Activated naive CD4-positive, alpha-beta T cell treated with anti-CD3 and anti-CD28 coated beads, Interleukin-2, amount 50 U/mL, for 72 hours (primary cell): ENCODE data around the gene APELA. TPM values are rescaled to one million over a fixed set of nuclear protein-coding genes. Genes with fewer than 3 reads are reported as not detected.
A peak's percentile ranks its signal among the peaks of the same experiment; 100 is the strongest.

Experiments used
- ATAC-seq, 2 donors: fragments of 150-1000 bp; cut with Tn5 transposase; 2 replicates each; pipeline ENCODE4 v1.10.0; 2021; ENCODE audit warnings: mild to moderate bottlenecking in 2 of 2, moderate library complexity in 2 of 2
- DNase-seq, 2 donors: peaks; one replicate each; pipeline ENCODE4 v3.0.0; 2021 to 2022; ENCODE audit warnings: low spot score in 2 of 2
- H3K27ac Mint-ChIP-seq, 2 donors: one replicate each; pipeline ENCODE4 v1.8.0; 2022; ENCODE audit warnings: mild to moderate bottlenecking in 2 of 2, mixed read lengths in 2 of 2
- H3K36me3 Mint-ChIP-seq, 2 donors: one replicate each; pipeline ENCODE4 v1.8.0; 2022; ENCODE audit warnings: mixed read lengths in 2 of 2
- H3K9me3 Mint-ChIP-seq, 2 donors: one replicate each; pipeline ENCODE4 v1.8.0; 2022; ENCODE audit warnings: mixed read lengths in 2 of 2
- total RNA-seq, 2 donors: library from RNA; stranded (reverse); gene quantifications; one replicate each; pipeline ENCODE4 v1.2.3, GENCODE V29; 2022

Gene APELA, protein sequence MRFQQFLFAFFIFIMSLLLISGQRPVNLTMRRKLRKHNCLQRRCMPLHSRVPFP
- not detected for total RNA-seq

DNA sequence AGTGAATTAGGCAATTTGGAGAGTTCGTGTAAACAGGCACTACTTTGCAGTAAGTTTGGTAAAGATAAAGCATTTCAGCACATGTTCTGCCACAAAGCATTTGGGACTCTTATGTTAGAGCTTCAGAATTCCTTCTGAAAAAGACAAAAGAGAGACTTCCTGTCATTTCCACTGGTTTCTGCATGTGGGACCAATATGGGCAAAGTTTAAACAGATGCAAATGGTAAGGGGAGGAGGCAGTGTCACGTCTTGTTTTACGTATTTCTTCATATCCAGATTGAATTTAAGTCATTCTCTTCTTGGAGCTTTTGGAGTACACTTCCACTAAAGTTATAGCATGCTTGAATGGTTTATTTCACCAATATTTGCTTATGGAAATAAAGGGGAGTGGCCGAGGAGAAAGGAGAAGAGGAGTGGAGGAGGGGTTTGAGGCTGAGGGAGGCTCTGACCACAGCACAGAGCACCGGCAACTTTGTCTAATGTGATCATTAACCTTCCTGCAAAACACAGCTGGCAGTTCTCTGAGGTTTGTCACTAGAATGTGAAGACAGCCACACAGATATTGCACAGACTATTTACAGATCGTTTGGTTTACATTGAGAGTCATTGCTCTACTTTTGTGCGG is at the start of gene APELA:
APELA (plus strand) TSS at position 479 of the 625 bp plus-strand sequence. CDS start 154 bp downstream, outside the sequence.
- H3K9me3 Mint-ChIP-seq: no peaks in the 10 kb centered on the region
- no peak for DNase-seq
- ATAC-seq: no peak
- no peaks in the 10 kb centered on the region for H3K36me3 Mint-ChIP-seq
- no peak within 1 kb of the TSS for H3K27ac Mint-ChIP-seq

DNA sequence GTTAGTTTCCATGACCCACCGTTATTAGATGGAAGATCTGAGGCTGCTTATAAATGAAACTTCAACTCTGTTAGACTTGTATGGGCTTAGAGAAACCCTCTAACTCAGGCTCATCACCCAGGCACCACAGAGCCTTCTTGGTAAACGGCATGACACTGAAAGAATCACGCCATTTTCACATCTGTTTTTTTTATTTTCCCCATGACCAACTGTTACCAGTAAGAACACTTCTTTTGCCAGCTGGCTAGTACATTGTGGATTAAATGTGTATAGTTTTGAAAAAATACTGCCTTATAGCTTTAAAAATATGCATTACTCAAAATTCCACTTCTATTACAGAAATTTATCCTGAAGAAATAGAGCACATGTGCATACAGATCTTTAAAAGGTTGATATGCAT is 48.0 kb upstream of the APELA start:
- DNase-seq (no peak), ATAC-seq (no peak)
- no peak overlapping the region for H3K27ac Mint-ChIP-seq
- no peaks in the 10 kb centered on the region for H3K9me3 Mint-ChIP-seq
- no peaks in the 10 kb centered on the region for H3K36me3 Mint-ChIP-seq

- DNase-seq (no peak), ATAC-seq (no peak)
- Mint-ChIP-seq H3K27ac (no peak overlapping the region), H3K36me3 (no peaks in the 10 kb centered on the region), H3K9me3 (peaks cover 3 to 5% of the 10 kb centered on the region in 2 donors)
Measured at GRCh38 chr4:164846566-164846965, 30.4 kb upstream of the APELA start.

- Mint-ChIP-seq H3K9me3 (peaks cover 3 to 5% of the 10 kb centered on the region in 2 donors), H3K36me3 (no peaks in the 10 kb centered on the region), H3K27ac (no peak overlapping the region)
- no peak for DNase-seq
- no peak for ATAC-seq
Measured at GRCh38 chr4:164847016-164847415, 30.0 kb upstream of the APELA start.

DNA sequence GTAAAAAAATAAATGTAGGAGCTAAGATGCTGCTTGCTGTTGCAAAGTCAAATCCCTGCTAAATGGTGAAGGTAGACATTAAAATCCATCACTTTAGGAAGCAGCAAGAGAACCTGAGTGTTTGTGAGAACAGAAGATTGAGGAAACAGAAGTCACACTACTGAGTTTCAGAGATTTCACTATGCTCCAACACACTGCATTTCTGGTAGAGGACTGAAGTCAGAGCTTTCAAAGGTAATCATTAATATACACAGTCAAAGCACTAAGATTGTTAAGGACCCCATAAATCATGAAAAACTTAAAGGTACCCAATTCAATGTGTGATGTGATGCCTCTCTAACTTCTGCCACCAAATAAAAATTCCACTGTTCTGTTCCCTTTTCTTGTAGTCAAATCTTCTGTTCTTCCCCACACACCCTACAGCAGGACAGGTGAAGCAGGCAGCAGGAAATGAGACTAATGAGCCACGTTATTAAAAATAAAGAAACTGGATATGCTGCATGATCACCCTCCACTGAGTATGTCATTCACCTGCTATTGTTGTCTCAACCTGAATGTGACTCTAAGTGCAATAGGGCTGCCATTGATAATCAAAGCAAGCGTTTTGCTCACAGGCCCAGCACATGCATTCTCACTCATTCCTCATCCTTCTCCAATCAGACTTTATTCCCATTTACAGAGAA is 28.9 kb upstream of the APELA start:
- Mint-ChIP-seq H3K9me3 (peaks cover 8 to 9% of the 10 kb centered on the region in 2 donors), H3K27ac (no peak overlapping the region)

DNA sequence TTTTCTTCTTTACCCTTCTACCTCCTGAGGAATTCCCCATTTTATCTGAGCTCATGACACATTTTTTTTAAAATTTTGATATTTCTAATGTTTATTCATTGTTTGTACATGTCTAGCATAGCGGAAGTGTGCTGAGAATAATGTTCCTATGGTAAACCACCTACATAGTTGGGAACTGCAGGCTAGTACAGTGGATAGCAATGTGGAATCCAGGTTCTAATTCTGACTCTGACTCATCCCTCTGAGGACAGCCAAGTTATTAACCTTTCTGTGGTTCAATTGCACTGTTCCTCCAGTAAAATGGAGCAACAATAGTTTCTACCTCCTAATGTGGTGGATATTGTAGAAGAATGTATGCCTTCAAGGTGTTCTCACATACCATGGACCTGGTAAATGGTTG is 20.6 kb upstream of the APELA start:
- ATAC-seq (no peak), DNase-seq (no peak)
- Mint-ChIP-seq H3K36me3 (no peaks in the 10 kb centered on the region), H3K27ac (no peak overlapping the region), H3K9me3 (peaks cover 4% of the 10 kb centered on the region in 2 donors)

More for the DNA sequence above, 28.9 kb upstream of the APELA start:
- ATAC-seq (no peak), DNase-seq (no peak)
- no peaks in the 10 kb centered on the region for H3K36me3 Mint-ChIP-seq

- Mint-ChIP-seq H3K9me3 (peaks cover 0 to 3% of the 10 kb centered on the region in 2 donors), H3K36me3 (no peaks in the 10 kb centered on the region), H3K27ac (no peak overlapping the region)
- ATAC-seq (no peak), DNase-seq (no peak)
Measured at GRCh38 chr4:164866817-164867490, 10.0 kb upstream of the APELA start.

DNA sequence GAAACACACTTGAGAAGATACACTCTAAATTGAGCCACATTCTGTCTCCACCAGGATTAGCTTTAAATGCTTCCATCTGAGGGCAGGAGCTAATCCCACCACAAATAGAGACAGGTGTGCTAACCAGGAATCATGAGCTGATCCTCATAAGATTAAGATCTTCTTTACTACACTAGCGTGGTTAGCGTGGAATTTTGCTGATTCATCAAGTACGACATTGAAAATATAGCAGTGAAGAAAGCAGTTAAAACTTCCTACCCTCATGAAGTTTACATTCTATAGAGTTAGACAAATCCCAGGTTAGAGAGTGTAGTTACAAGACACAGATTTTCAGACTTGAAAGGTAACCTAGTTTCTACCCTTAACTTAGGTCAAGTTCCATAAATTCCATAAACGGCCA is 5.3 kb upstream of the APELA start:
- H3K9me3 Mint-ChIP-seq: no peaks in the 10 kb centered on the region
- no peak overlapping the region for H3K27ac Mint-ChIP-seq
- ATAC-seq (no peak), DNase-seq (no peak)
- no peaks in the 10 kb centered on the region for H3K36me3 Mint-ChIP-seq

DNA sequence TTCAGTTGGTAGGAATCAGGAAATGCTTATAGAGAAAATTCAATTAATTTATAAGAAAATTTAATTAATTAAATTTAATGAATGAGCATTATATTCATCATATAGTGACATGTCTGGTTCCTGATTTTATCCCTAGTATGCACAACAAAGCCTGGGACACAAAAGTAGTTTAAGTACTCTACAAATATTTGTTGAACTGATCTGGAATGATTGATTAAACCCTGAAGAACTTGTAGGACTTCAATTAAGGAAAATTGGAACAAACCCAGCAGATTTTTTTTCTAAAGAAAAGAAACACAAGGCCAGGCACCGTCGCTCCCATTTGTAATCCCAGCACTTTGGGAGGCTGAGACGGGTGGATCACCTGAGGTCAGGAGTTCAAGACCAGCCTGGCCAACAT is 4.5 kb upstream of the APELA start:
- no peaks in the 10 kb centered on the region for H3K9me3 Mint-ChIP-seq
- H3K27ac Mint-ChIP-seq: no peak overlapping the region
- DNase-seq (no peak), ATAC-seq (no peak)
- H3K36me3 Mint-ChIP-seq: no peaks in the 10 kb centered on the region

DNA sequence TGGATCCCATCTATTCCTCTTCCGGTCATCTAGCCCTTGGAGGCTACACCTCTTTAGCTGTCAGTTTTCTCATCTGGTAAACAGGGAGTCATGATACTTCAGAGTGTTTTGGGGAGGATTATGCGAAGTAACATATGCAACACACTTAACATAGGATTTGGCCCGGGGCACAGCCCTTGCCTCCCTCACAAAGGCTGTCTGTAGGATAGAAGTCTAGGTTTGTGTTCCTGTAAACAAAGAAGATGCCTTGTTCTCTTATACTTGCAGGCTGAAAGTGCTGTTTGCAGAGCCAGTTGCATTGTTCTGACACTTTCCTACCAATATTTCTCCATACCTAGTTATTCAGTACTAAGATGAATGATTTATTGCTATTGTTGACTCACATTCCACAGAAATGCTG is 2.2 kb upstream of the APELA start:
- H3K9me3 Mint-ChIP-seq: no peaks in the 10 kb centered on the region
- H3K27ac Mint-ChIP-seq: no peak overlapping the region
- ATAC-seq (no peak), DNase-seq (no peak)
- H3K36me3 Mint-ChIP-seq: no peaks in the 10 kb centered on the region

DNA sequence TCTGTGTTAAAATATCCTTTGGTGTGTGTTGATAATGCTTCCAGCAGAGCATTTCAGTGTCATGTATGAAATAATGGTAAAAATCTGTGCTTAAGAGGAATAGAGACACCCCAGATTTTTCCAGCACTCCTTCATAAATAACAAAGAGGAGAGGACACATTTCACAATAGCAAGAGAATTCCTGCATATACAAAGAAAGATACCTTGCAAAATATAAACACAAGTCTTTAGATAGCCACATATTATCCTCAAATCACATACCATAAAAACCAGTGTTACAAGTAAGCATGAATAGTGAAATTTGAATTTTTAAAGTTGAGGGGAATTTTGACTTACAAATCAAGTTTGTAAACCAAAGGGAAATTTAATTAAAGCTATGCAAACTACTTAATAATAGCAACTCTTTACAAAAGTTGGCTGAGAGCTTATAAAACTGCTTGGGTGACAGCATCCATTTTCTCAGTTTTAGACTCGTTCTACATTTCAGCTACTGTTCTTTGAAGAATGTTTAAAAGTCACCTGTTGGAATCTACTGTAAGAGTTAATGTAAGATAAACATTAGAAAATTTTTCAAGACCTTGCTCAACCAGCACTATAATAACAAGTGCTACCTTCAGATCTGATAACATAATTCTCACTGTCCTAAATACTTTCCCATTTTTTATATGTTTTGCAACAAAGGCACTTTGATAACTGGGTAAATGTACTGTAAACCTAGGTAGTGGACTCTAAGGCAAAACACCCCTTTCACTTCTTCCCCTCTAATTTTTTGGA is 3.7 kb downstream of the APELA start:
- Mint-ChIP-seq H3K27ac (no peak overlapping the region), H3K9me3 (peaks cover 0 to 5% of the 10 kb centered on the region in 2 donors), H3K36me3 (no peaks in the 10 kb centered on the region)
- DNase-seq: no peak
- no peak for ATAC-seq

GRCh38 chr4:164888096-164888715 is 11.2 kb downstream of the APELA start:
- no peaks in the 10 kb centered on the region for H3K36me3 Mint-ChIP-seq
- ATAC-seq (no peak), DNase-seq (no peak)
- no peak overlapping the region for H3K27ac Mint-ChIP-seq
- H3K9me3 Mint-ChIP-seq: peaks cover 0 to 1% of the 10 kb centered on the region in 2 donors

DNA sequence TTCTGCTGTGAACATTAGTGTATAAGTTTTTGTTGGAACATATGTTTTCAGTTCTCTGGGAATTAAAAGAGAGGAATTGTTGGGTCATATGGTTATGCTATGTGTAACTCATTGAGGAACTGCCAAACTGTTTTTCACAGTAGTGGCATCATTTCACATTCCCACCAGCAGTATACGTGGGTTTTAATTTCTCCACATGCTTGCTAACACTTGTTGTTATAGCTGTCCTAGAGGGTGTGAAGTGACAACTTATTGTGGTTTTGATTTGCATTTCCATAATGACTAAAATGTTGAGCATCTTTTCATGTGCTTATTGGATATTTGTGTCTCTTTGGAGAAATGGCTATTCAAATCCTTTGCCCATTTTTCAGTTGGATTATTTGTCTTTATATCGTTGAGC is 13.7 kb downstream of the APELA start:
- Mint-ChIP-seq H3K9me3 (no peaks in the 10 kb centered on the region), H3K27ac (no peak overlapping the region), H3K36me3 (no peaks in the 10 kb centered on the region)
- DNase-seq: no peak
- ATAC-seq: no peak

DNA sequence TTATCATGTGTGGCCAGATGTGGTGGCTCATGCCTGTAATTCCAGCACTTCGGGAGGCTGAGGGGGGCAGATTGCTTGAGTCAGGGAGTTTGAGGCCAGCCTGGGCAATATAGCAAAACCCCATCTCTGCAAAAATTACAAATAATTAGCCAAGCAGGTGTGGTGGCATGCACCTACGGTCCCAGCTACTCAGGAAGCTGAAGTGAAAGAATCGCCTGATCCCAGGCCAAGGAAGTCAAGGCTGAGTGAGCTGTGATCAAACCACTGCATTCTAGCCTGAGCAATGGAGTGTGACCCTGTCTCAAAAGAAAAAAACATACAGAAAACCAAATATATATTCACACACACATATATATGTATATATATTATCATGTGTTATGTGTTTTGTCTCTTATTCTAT is 15.0 kb downstream of the APELA start:
- ATAC-seq (no peak), DNase-seq (no peak)
- Mint-ChIP-seq H3K9me3 (no peaks in the 10 kb centered on the region), H3K27ac (no peak overlapping the region), H3K36me3 (no peaks in the 10 kb centered on the region)

DNA sequence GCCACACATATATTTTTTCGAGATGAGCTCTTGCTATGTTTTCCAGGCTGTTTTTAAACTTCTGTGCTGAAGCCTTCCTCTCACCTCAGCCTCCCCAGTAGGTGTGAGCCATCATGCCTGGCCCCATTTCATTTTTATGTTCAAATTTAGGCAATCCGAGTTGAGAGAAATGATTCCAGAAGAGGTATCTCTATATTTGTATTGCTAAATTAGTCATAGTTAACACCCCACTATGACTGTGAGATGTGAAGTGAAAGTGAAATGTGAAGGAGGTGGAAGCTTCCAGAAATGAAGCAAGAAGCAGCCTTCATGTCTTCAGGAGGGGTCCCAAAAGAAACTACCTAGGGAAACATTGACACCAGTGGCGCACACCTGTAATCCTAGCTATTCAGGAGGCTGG is 17.7 kb downstream of the APELA start:
- no peaks in the 10 kb centered on the region for H3K36me3 Mint-ChIP-seq
- no peaks in the 10 kb centered on the region for H3K9me3 Mint-ChIP-seq
- H3K27ac Mint-ChIP-seq: no peak overlapping the region
- ATAC-seq (peak in 1 of 2 donors; percentile 59), DNase-seq (no peak)

DNA sequence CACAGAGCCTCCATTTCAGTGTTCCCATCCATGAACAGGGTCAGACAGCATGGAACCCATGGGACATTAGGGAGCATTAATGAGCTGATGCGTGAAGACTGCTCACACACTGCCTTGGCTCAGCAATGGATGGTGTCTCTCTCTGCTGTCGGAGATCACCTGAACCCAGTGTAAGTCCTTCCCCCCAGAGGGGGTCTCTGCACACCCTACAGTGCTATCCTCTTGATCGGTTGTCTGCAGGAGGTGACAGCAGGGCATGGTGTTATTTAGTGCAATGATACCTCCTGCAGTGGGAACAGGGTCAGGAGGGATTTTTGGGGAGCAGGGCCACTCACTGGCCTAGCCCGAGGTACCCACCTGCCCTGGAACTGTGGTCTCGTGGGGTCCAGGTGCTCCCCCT is 25.6 kb downstream of the APELA start:
- H3K27ac Mint-ChIP-seq: no peak overlapping the region
- no peaks in the 10 kb centered on the region for H3K36me3 Mint-ChIP-seq
- no peaks in the 10 kb centered on the region for H3K9me3 Mint-ChIP-seq
- no peak for ATAC-seq
- no peak for DNase-seq

DNA sequence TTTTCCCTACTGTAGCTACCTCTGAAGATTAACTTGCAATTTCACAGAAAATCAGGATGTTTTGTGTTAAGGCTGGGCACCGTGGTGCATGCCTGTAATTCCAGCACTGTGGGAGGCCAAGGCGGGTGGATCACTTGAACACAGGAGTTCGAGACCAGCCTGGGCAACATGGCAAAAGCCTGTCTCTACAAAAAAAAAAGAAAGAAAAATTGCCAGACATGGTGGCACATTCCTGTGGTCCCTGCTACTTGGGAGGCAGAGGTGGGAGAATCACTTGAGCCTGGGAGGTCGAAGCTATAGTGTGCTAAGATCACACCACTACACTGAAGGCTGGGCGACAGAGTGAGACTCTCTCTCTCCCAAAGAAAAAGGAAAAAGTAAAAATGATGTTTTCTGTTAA is 27.4 kb downstream of the APELA start:
- Mint-ChIP-seq H3K9me3 (no peaks in the 10 kb centered on the region), H3K36me3 (no peaks in the 10 kb centered on the region), H3K27ac (no peak overlapping the region)
- DNase-seq (no peak), ATAC-seq (no peak)
